ENCODE results near the gene CCDC85A. TPM values are rescaled to one million over a fixed set of nuclear protein-coding genes. Genes with fewer than 3 reads are reported as not detected.

CCDC85A gene
- total and polyA plus RNA-seq, 2 of the 8 experiments (the other 6 are each of a cell fraction or from before 2014, with no cell fraction given) = 0.20 TPM; not detected in 1

DNA sequence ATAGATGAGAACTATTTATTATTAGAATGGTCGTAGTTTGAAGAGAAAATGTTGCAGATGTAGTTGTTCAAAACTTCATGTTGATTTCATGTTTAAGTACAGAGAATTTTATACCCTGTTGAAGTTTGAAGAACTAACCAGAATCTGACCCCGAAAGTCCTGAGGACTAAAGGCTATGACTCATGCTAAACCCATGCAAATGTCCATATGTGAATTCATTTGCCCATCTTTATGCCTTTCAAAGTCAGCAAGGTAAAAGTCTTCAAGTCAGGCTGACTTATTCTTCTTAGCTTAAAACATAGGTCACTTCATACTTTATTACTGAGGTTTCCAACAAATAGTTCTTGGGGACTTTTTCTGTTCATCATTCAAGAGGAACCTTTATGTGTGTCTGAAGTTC, 185.5 kb downstream of the CCDC85A start:
- no peak overlapping the region for H2BK5ac ChIP-seq (ENCODE audit: low read depth, low read length)
- H4K5ac ChIP-seq (ENCODE audit: insufficient read length, low read depth, low read length) = no peak overlapping the region
- no peak overlapping the region for H3K4ac ChIP-seq (replicated peaks; ENCODE audit: insufficient read length, low read depth, low read length)
- H3K4me1 ChIP-seq (replicated peaks in 1 of 4; ENCODE audit: control insufficient read depth in 3 of 4, insufficient read depth in 4 of 4, low read length in 3 of 4) = no peaks in the 10 kb centered on the region
- no peaks in the 10 kb centered on the region for H3K79me2 ChIP-seq (ENCODE audit: control insufficient read depth in 1 of 2, insufficient read depth in 2 of 2, low read length in 2 of 2)
- H3K4me3 ChIP-seq (ENCODE audit: extremely low read depth in 1 of 4, insufficient read depth in 2 of 4, low read depth in 3 of 4, low read length in 4 of 4) = no peak overlapping the region
- ChIA-PET CTCF (ENCODE audit: partially characterized antibody) (no interaction called here), POLR2A (ENCODE audit: partially characterized antibody) (no interaction called here)
- no peak overlapping the region for H4K8ac ChIP-seq (ENCODE audit: extremely low read depth, insufficient read depth, low read length)
- H4K20me1 ChIP-seq (replicated peaks in 1 of 2; ENCODE audit: control insufficient read depth in 1 of 2, insufficient read depth in 2 of 2, low read length in 2 of 2) = no peaks in the 10 kb centered on the region
- no peak overlapping the region for H3K14ac ChIP-seq (ENCODE audit: insufficient read length)
- H3K18ac ChIP-seq (ENCODE audit: extremely low read depth, low read length) = no peak overlapping the region
- no peak overlapping the region for H2BK12ac ChIP-seq (ENCODE audit: low read depth, low read length)
- no peaks in the 10 kb centered on the region for H3K79me1 ChIP-seq (ENCODE audit: low read depth, low read length)
- H3K9me3 ChIP-seq (ENCODE audit: insufficient read depth in 2 of 2, low read depth in 1 of 2, low read length in 1 of 2) = no peaks in the 10 kb centered on the region
- H4K91ac ChIP-seq (replicated peaks; ENCODE audit: insufficient read length, low read length) = no peak overlapping the region
- H3K23ac ChIP-seq (ENCODE audit: insufficient read length) = no peak overlapping the region
- H3K23me2 ChIP-seq (ENCODE audit: low read depth, low read length) = no peaks in the 10 kb centered on the region
- H3K4me2 ChIP-seq (ENCODE audit: insufficient read depth in 1 of 2, low read depth in 2 of 2, low read length in 2 of 2) = no peak overlapping the region
- H2BK20ac ChIP-seq (ENCODE audit: low read length) = no peak overlapping the region
- DNase-seq (ENCODE audit: low read depth in 1 of 2, low spot score in 2 of 2) = no peak
- no peaks in the 10 kb centered on the region for H3K27me3 ChIP-seq (replicated peaks in 1 of 4; ENCODE audit: control insufficient read depth in 3 of 4, extremely low read depth in 1 of 4, insufficient read depth in 3 of 4, low read length in 3 of 4)
- WGBS, 2 experiments (ENCODE audit: extremely low coverage in 1 of 2, insufficient coverage in 1 of 2, insufficient read length in 1 of 2, insufficient replicate concordance in 2 of 2, low coverage in 1 of 2, low lambda C conversion rate in 2 of 2, missing lambda C conversion rate in 1 of 2) = 90 to 100% methylated on average over 1 to 2 of the region's 2 CpGs
- TF ChIP-seq BACH1 (IDR thresholded peaks at IDR 0.05; ENCODE audit: low read length) (no peak), SIX5 (IDR thresholded peaks at IDR 0.05; ENCODE audit: low read depth, low read length) (no peak), TAF1 (IDR thresholded peaks at IDR 0.05; ENCODE audit: low read depth, low read length) (no peak), YY1 (IDR thresholded peaks at IDR 0.05; ENCODE audit: low read depth, low read length) (no peak), MAFK (IDR thresholded peaks at IDR 0.05; ENCODE audit: low read depth, low read length) (no peak), CBX5 (IDR thresholded peaks at IDR 0.05; ENCODE audit: low read depth, low read length) (no peak), FOSL1 (IDR thresholded peaks at IDR 0.05; ENCODE audit: insufficient read depth, low read depth, low read length) (no peak), SIRT6 (IDR thresholded peaks at IDR 0.05; ENCODE audit: low read length) (no peak), KDM5A (IDR thresholded peaks at IDR 0.05; ENCODE audit: low read length) (no peak), EZH2 (IDR thresholded peaks at IDR 0.05; ENCODE audit: low read depth, low read length, severe bottlenecking) (no peak), EGR1 (IDR thresholded peaks at IDR 0.05; ENCODE audit: borderline replicate concordance, low read depth, low read length) (no peak), TCF12 (IDR thresholded peaks at IDR 0.05; ENCODE audit: low read depth, low read length) (no peak), RBBP5 (IDR thresholded peaks at IDR 0.05; ENCODE audit: borderline replicate concordance, low read depth, low read length) (no peak)
- H3K9ac ChIP-seq (replicated peaks in 1 of 4; ENCODE audit: extremely low read depth in 1 of 4, low read depth in 3 of 4, low read length in 3 of 4) = no peak overlapping the region
- no peak overlapping the region for H2BK120ac ChIP-seq (replicated peaks; ENCODE audit: low read depth, low read length)
- no peak overlapping the region for H3K56ac ChIP-seq (replicated peaks; ENCODE audit: insufficient read length, low read depth, low read length)
- no peak overlapping the region for H3K27ac ChIP-seq (ENCODE audit: low read depth, low read length)
- no peaks in the 10 kb centered on the region for H3K36me3 ChIP-seq (ENCODE audit: control insufficient read depth in 2 of 4, insufficient read depth in 4 of 4, low read length in 3 of 4)
- no peak for FAIRE-seq
- H2AFZ ChIP-seq (ENCODE audit: low read length) = no peak overlapping the region
- no peak overlapping the region for H2AK5ac ChIP-seq (ENCODE audit: low read depth, low read length)
- H2BK15ac ChIP-seq (ENCODE audit: low read length) = no peak overlapping the region

All from H1 (cell line).